Measurements from ENCODE around the gene CREM. TPM values are rescaled to one million over a fixed set of nuclear protein-coding genes. Genes with fewer than 3 reads are reported as not detected.
A peak's percentile ranks its signal among the peaks of the same experiment; 100 is the strongest.

CREM gene
- polyA plus RNA-seq, 1 of the 3 experiments (the other 2 are of a cell fraction): 41.4 TPM

DNA sequence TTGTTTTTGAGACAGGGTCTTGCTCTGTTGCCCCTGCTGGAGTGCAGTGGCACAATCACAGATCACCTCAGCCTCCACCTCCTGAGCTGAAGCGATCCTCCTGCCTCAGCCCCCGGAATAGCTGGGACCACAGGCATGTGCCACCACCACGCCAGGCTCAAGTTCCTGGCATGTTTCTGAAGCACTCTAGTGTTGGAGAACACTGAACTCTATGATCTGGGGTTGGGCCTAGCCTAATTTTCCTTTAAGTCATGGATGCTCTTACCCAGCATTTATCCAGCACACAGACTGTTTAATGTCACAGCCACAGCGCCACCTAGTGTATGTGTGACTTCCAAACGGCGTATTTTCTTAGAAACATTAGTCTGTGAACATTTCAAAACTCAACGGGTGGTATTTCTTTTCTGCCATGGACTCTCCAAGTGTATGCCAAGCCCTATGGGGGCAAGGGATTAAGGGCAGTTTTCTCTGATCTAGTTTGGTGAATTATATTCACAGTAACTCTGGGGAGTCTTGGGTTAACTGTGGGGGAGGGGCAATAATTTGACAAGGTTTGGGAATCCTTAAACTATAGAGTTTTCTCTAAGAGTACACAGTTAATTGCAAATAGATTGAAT is 91.8 kb downstream of the CREM start (continued):
- TF ChIP-seq TCF12 (IDR thresholded peaks at IDR 0.05): no peak
- TF ChIP-seq FOXM1 (IDR thresholded peaks at IDR 0.05; ENCODE audit: low read depth): no peak
- no peak for TF ChIP-seq SIN3A (IDR thresholded peaks at IDR 0.05; ENCODE audit: borderline replicate concordance, low read depth, low read length)
- no peak for TF ChIP-seq RFX5 (IDR thresholded peaks at IDR 0.05; ENCODE audit: low read length)
- no peak for TF ChIP-seq YY1 (IDR thresholded peaks at IDR 0.05; ENCODE audit: low read depth)
- no peak for TF ChIP-seq JUND (IDR thresholded peaks at IDR 0.05)
- TF ChIP-seq, protein P1, sequence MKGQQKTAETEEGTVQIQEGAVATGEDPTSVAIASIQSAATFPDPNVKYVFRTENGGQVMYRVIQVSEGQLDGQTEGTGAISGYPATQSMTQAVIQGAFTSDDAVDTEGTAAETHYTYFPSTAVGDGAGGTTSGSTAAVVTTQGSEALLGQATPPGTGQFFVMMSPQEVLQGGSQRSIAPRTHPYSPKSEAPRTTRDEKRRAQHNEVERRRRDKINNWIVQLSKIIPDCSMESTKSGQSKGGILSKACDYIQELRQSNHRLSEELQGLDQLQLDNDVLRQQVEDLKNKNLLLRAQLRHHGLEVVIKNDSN (IDR thresholded peaks at IDR 0.05; ENCODE audit: borderline replicate concordance, low read depth): no peak
- TF ChIP-seq NRF1 (IDR thresholded peaks at IDR 0.05; ENCODE audit: low read depth, low read length): no peak
- no peak for TF ChIP-seq RXRA (IDR thresholded peaks at IDR 0.05; ENCODE audit: borderline replicate concordance, low read depth)
- TF ChIP-seq POLR2AphosphoS5 (IDR thresholded peaks at IDR 0.05; ENCODE audit: low read depth, low read length): no peak
- peak; percentile 87 for TF ChIP-seq RAD21 (IDR thresholded peaks at IDR 0.05; ENCODE audit: low read length)

GRCh38 chr10:35219292-35219691 is 92.6 kb downstream of the CREM start:
- 73% methylated on average over 6 of the region's 6 CpGs for WGBS (ENCODE audit: low lambda C conversion rate)
- Histone ChIP-seq H3K4me2 (no peak overlapping the region), H3K27me3 (ENCODE audit: insufficient read depth) (no peaks in the 10 kb centered on the region), H3K27ac (ENCODE audit: low read depth in 2 of 2, low read length in 1 of 2) (no peak overlapping the region), H4K20me1 (ENCODE audit: insufficient read depth) (no peaks in the 10 kb centered on the region), H3K4me1 (ENCODE audit: control insufficient read depth in 1 of 2, insufficient read depth in 2 of 2, low read depth in 1 of 2, low read length in 1 of 2) (peaks cover 0 to 2% of the 10 kb centered on the region in 2 experiments; a peak in 3 of 4 replicates), H3K36me3 (replicated peaks in 1 of 2; ENCODE audit: control insufficient read depth in 1 of 2, insufficient read depth in 2 of 2, low read length in 1 of 2) (no peaks in the 10 kb centered on the region), H3K9me2 (no peaks in the 10 kb centered on the region), H3K4me3 (ENCODE audit: low read depth in 2 of 2, low read length in 1 of 2) (no peak overlapping the region), H3K9me3 (no peaks in the 10 kb centered on the region), H3K9ac (no peak overlapping the region), H2AFZ (ENCODE audit: low read depth) (peak overlapping the region; percentile 53; the same call in 1 of the 2 replicates), H3F3A (replicated peaks; ENCODE audit: insufficient read depth) (no peaks in the 10 kb centered on the region), H3K79me2 (ENCODE audit: insufficient read depth) (no peaks in the 10 kb centered on the region)
- DNase-seq: no peak
- ChIA-PET POLR2A (no interaction called here), CTCF (interaction anchor here (0.7 to 7.2 kb wide), 8 partner anchors 9 to 367 kb away, joined by 3 to 82 read pairs (median 3); partner anchors contain the start of gene CREM)
- TF ChIP-seq SIN3A (IDR thresholded peaks at IDR 0.05; ENCODE audit: borderline replicate concordance, low read depth, low read length): no peak
- TF ChIP-seq JUND (IDR thresholded peaks at IDR 0.05): no peak
- no peak for TF ChIP-seq NFIC (IDR thresholded peaks at IDR 0.05; ENCODE audit: borderline replicate concordance)
- no peak for TF ChIP-seq RFX5 (IDR thresholded peaks at IDR 0.05; ENCODE audit: low read length)
- TF ChIP-seq FOXJ3 (CRISPR knock-in tag; IDR thresholded peaks at IDR 0.05): no peak
- no peak for TF ChIP-seq ELF1 (IDR thresholded peaks at IDR 0.05)
- no peak for TF ChIP-seq YY1 (IDR thresholded peaks at IDR 0.05; ENCODE audit: low read depth)
- TF ChIP-seq, protein P1 (IDR thresholded peaks at IDR 0.05; ENCODE audit: borderline replicate concordance, low read depth): no peak
- TF ChIP-seq, protein P2, sequence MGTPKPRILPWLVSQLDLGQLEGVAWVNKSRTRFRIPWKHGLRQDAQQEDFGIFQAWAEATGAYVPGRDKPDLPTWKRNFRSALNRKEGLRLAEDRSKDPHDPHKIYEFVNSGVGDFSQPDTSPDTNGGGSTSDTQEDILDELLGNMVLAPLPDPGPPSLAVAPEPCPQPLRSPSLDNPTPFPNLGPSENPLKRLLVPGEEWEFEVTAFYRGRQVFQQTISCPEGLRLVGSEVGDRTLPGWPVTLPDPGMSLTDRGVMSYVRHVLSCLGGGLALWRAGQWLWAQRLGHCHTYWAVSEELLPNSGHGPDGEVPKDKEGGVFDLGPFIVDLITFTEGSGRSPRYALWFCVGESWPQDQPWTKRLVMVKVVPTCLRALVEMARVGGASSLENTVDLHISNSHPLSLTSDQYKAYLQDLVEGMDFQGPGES (IDR thresholded peaks at IDR 0.05; ENCODE audit: low read depth, low read length): no peak
- no peak for TF ChIP-seq CHD2 (IDR thresholded peaks at IDR 0.05; ENCODE audit: low read length, partially characterized antibody)
- TF ChIP-seq TEAD4 (IDR thresholded peaks at IDR 0.05; ENCODE audit: borderline replicate concordance, insufficient read depth): no peak
- TF ChIP-seq GABPA (IDR thresholded peaks at IDR 0.05; ENCODE audit: low read depth): no peak
- TF ChIP-seq PBX3 (IDR thresholded peaks at IDR 0.05): no peak
- no peak for TF ChIP-seq RCOR1 (IDR thresholded peaks at IDR 0.05; ENCODE audit: low read length)
- no peak for TF ChIP-seq POLR2AphosphoS5 (IDR thresholded peaks at IDR 0.05; ENCODE audit: low read depth, low read length)
- no peak for TF ChIP-seq MEF2A (IDR thresholded peaks at IDR 0.05; ENCODE audit: borderline replicate concordance, low read depth)
- TF ChIP-seq TCF12 (IDR thresholded peaks at IDR 0.05): no peak
- no peak for TF ChIP-seq ZBTB33 (IDR thresholded peaks at IDR 0.05; ENCODE audit: borderline replicate concordance, low read depth)
